Natural killer cell (primary cell): ENCODE results near the gene CACNG4. TPM values are rescaled to one million over a fixed set of nuclear protein-coding genes. Genes with fewer than 3 reads are reported as not detected.

Experiments
- ATAC-seq, 3 donors: fragments of 150-1000 bp in 2 of 3; fragments of 200-7000 bp in 1 of 3; cut with Tn5 transposase; 1 replicate in 1 of 3; 2 replicates in 2 of 3; pipeline ENCODE4 v1.10.0; 2021; ENCODE audit warnings: mild to moderate bottlenecking in 2 of 3, moderate library complexity in 2 of 3
- DNase-seq, 2 donors: peaks; one replicate each; pipeline versions ENCODE4 v3.0.0 to v3.0.0-alpha.2; 2013 to 2021; ENCODE audit warnings: mixed read lengths in 1 of 2
- H3K27ac ChIP-seq: one replicate; pipeline ENCODE4 v1.5.1; 2013; ENCODE audit warnings: mild to moderate bottlenecking, low read length
- H3K27me3 ChIP-seq: one replicate; pipeline ENCODE4 v1.6.1; 2013; ENCODE audit warnings: low read length; ENCODE audit not compliant: control insufficient read depth, insufficient read depth
- H3K36me3 ChIP-seq: one replicate; pipeline ENCODE4 v1.6.1; 2013; ENCODE audit warnings: low read length; ENCODE audit not compliant: control insufficient read depth, insufficient read depth
- H3K4me1 ChIP-seq: one replicate; pipeline ENCODE4 v1.6.1; 2013; ENCODE audit warnings: low read length; ENCODE audit not compliant: control insufficient read depth, insufficient read depth
- H3K4me3 ChIP-seq: one replicate; pipeline ENCODE4 v1.5.1; 2013; ENCODE audit warnings: low read length
- H3K9me3 ChIP-seq: one replicate; pipeline ENCODE4 v1.6.1; 2013; ENCODE audit warnings: low read length; ENCODE audit not compliant: control insufficient read depth, insufficient read depth
- H3K27ac Mint-ChIP-seq, 2 donors: one replicate each; pipeline ENCODE4 v1.8.0; 2022; ENCODE audit warnings: mild to moderate bottlenecking in 2 of 2, mixed read lengths in 2 of 2, moderate library complexity in 1 of 2
- H3K27me3 Mint-ChIP-seq, 2 donors: one replicate each; pipeline ENCODE4 v1.8.0; 2022; ENCODE audit warnings: low read depth in 2 of 2, mixed read lengths in 2 of 2
- H3K36me3 Mint-ChIP-seq: one replicate; pipeline ENCODE4 v1.8.0; 2022; ENCODE audit warnings: mixed read lengths
- H3K4me1 Mint-ChIP-seq, 2 donors: one replicate each; pipeline ENCODE4 v1.8.0; 2022; ENCODE audit warnings: mixed read lengths in 2 of 2
- H3K4me3 Mint-ChIP-seq: one replicate; pipeline ENCODE4 v1.8.0; 2022; ENCODE audit warnings: mild to moderate bottlenecking, moderate library complexity, mixed read lengths
- H3K9me3 Mint-ChIP-seq, 2 donors: one replicate each; pipeline ENCODE4 v1.8.0; 2022; ENCODE audit warnings: mixed read lengths in 2 of 2
- CTCF ChIP-seq: fragments of 200-600 bp; IDR thresholded peaks from one replicate; pipeline ENCODE4 v1.8.0; 2022; ENCODE audit warnings: antibody characterized with exemption
- WGBS: methylation state at CpG from one replicate; pipeline ENCODE4 v1.1.7; 2013; ENCODE audit warnings: missing lambda C conversion rate; ENCODE audit not compliant: insufficient coverage; 5-methylcytosine and 5-hydroxymethylcytosine counted together
- intact Hi-C: fragments of 100-400 bp; cut with micrococcal nuclease; formaldehyde crosslinking; loops from one replicate; pipeline ENCODE4 v1.14.2; 2022
- total RNA-seq, 4 donors: library from RNA; stranded (reverse); fragments of 120-200 nt in 1 of 4; gene quantifications; one replicate each; pipeline versions ENCODE4 v1.2.3 to v1.2.4, GENCODE V29; 2013 to 2022

The CACNG4 gene
- total RNA-seq, 3 donors from 2014 or later (not counting 1 experiment from before 2014, with no cell fraction given): not detected

GRCh38 chr17:67022451-67022810 lies 57.9 kb downstream of the CACNG4 start:
- no peaks in the 10 kb centered on the region for H3K9me3 ChIP-seq
- no peaks in the 10 kb centered on the region for H3K4me1 ChIP-seq
- Mint-ChIP-seq H3K27ac (no peak overlapping the region), H3K36me3 (no peaks in the 10 kb centered on the region), H3K4me1 (no peaks in the 10 kb centered on the region), H3K27me3 (no peaks in the 10 kb centered on the region), H3K4me3 (no peak overlapping the region), H3K9me3 (no peaks in the 10 kb centered on the region)
- intact Hi-C loops: no loop called here
- 88% methylated on average over 12 of the region's 12 CpGs for WGBS
- no peak for TF ChIP-seq CTCF
- DNase-seq (no peak), ATAC-seq (no peak)
- no peak overlapping the region for H3K4me3 ChIP-seq
- H3K27me3 ChIP-seq: no peaks in the 10 kb centered on the region
- no peaks in the 10 kb centered on the region for H3K36me3 ChIP-seq
- no peak overlapping the region for H3K27ac ChIP-seq

GRCh38 chr17:67024736-67025135 lies 60.2 kb downstream of the CACNG4 start:
- no peaks in the 10 kb centered on the region for H3K9me3 Mint-ChIP-seq
- intact Hi-C loops: no loop called here
- no peak overlapping the region for H3K4me3 Mint-ChIP-seq

GRCh38 chr17:67025216-67025792 lies 60.8 kb downstream of the CACNG4 start:
- Mint-ChIP-seq H3K36me3 (no peaks in the 10 kb centered on the region), H3K9me3 (no peaks in the 10 kb centered on the region), H3K27me3 (no peaks in the 10 kb centered on the region), H3K4me1 (no peaks in the 10 kb centered on the region), H3K4me3 (no peak overlapping the region), H3K27ac (no peak overlapping the region)
- Histone ChIP-seq H3K9me3 (no peaks in the 10 kb centered on the region), H3K36me3 (no peaks in the 10 kb centered on the region), H3K27ac (no peak overlapping the region), H3K4me3 (no peak overlapping the region), H3K27me3 (no peaks in the 10 kb centered on the region), H3K4me1 (no peaks in the 10 kb centered on the region)
- 93% methylated on average over 20 of the region's 20 CpGs for WGBS
- intact Hi-C loops: no loop called here
- DNase-seq (no peak), ATAC-seq (no peak)
- no peak for TF ChIP-seq CTCF

More at GRCh38 chr17:67024736-67025135, 60.2 kb downstream of the CACNG4 start:
- Histone ChIP-seq H3K27ac (no peak overlapping the region), H3K4me3 (no peak overlapping the region), H3K4me1 (no peaks in the 10 kb centered on the region), H3K9me3 (no peaks in the 10 kb centered on the region), H3K36me3 (no peaks in the 10 kb centered on the region), H3K27me3 (no peaks in the 10 kb centered on the region)
- Mint-ChIP-seq H3K27ac (no peak overlapping the region), H3K27me3 (no peaks in the 10 kb centered on the region), H3K36me3 (no peaks in the 10 kb centered on the region), H3K4me1 (no peaks in the 10 kb centered on the region)
- ATAC-seq (no peak), DNase-seq (no peak)
- 94% methylated on average over 17 of the region's 17 CpGs for WGBS
- no peak for TF ChIP-seq CTCF

GRCh38 chr17:67026341-67026740 lies 61.8 kb downstream of the CACNG4 start:
- no peaks in the 10 kb centered on the region for H3K9me3 ChIP-seq
- Mint-ChIP-seq H3K36me3 (no peaks in the 10 kb centered on the region), H3K27ac (no peak overlapping the region), H3K4me1 (no peaks in the 10 kb centered on the region), H3K4me3 (no peak overlapping the region), H3K27me3 (no peaks in the 10 kb centered on the region), H3K9me3 (no peaks in the 10 kb centered on the region)
- H3K27ac ChIP-seq: no peak overlapping the region
- no peaks in the 10 kb centered on the region for H3K4me1 ChIP-seq
- WGBS: 89% methylated on average over 2 of the region's 2 CpGs
- H3K36me3 ChIP-seq: no peaks in the 10 kb centered on the region
- H3K4me3 ChIP-seq: no peak overlapping the region
- intact Hi-C loops: no loop called here
- TF ChIP-seq CTCF: no peak
- DNase-seq: no peak
- ATAC-seq: no peak
- H3K27me3 ChIP-seq: no peaks in the 10 kb centered on the region
